ENCODE data around the gene TNFAIP8.
A peak's percentile ranks its signal among the peaks of the same experiment; 100 is the strongest.

Gene TNFAIP8

GRCh38 chr5:119355685-119356611, at the start of gene TNFAIP8:
Gene TNFAIP8, plus strand, starts transcription at chr5:119356019. Its CDS starts 72 bp downstream, at chr5:119356091.
- peak; percentile 63 for DNase-seq (ENCODE audit: low spot score)

DNA sequence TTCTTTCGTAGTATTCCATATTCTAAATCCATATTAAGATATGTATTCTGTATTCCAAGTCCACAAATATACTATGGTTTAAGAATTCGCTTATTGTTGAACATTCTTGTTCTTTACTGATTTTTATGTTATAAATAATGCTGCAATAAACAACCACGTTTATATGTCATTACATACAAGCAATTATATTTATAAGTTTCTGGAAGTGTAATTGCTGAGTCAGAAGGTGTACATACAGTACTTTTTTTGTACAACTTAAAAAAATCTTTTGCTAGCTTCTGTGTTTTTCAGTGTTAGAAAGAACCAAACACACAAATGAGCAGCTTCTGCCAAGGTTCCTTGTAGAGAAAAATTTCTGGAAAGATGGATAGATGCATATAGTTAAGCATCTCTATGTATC, 48.6 kb upstream of the TNFAIP8 start:
- DNase-seq (ENCODE audit: low spot score): no peak

- no peak for DNase-seq (ENCODE audit: low spot score)
These were observed 46.5 kb upstream of the TNFAIP8 start for GRCh38 chr5:119309326-119309725.

DNA sequence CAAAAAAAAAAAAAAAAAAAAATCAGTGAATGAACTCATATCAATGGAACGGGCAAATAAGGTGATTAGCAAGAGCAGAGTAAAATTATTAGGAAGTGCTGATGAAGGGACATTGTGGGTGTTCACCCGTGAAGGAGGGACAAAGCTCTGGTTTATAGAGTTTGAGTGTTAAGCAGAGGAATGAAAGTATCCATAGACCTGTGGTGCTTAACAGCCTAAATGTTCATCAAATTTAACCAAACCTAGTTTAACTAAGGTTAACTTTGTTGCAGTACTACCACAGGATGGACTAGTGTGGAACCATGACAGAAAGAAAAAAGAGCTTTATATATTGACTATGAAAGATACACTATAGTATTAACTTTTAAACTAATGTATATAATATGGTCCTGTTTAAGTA, 44.1 kb upstream of the TNFAIP8 start:
- no peak for DNase-seq (ENCODE audit: low spot score)

DNA sequence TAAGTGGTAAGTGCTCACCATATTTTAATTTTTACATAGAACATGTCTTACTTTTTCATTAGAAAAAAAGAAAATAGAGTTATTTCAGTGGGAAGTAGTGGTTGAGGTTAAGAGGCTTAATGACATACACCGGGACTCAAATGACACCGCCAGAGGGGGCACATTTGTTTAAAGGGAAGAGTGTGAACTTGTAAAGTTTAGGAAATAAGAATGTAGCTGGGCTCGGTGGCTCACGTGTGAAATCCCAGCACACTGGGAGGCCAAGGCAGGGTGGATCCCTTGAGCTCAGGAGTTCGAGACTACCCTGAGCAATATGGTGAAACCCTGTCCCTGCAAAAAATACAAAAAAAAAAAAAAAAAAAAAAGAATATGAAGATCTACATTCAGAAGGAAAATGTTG, 43.4 kb upstream of the TNFAIP8 start:
- DNase-seq (ENCODE audit: low spot score): no peak

GRCh38 chr5:119313197-119313596, 42.6 kb upstream of the TNFAIP8 start:
- DNase-seq (ENCODE audit: low spot score): no peak

GRCh38 chr5:119313658-119314605, 41.9 kb upstream of the TNFAIP8 start:
- DNase-seq (ENCODE audit: low spot score): no peak

DNA sequence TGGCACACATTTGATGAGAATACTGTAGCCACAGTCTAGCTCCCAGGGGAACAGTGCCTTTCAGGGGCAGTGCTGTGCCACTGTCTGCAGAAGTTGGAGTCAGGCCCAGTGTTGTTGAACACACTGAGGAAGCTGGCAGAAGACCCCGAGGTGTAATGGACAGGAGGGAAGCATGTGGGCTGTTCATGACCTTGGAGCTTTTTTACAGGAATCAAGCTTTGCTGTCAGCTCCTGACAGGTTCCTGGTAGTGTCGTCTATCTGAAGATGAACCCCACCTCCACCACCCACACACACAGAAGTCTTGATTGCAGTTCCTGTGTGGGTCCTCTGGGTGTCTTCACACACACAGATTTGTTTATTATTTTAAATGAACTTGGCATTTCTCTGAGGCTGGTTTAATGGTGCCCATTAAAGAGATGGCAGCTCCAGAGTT, 40.3 kb upstream of the TNFAIP8 start:
- peak; percentile 42 for DNase-seq (ENCODE audit: low spot score)

DNA sequence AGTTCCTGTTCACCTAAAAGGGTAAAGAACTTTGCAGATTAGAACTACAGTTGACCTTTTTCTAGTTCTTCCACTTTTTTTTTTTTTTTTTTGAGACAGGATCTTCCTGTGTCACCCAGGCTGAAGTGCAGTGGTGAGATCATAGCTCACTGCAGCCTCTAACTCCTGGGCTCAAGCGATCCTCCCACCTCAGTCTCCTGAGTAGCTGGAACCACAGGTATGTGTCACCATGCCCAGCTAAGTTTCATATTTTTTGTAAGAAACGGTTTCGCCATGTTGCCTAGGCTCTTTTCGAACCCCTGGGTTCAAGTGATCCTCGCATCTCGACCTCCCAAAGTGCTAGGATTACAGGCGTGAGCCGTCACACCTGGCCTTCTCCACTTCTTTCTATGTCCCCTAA, 39.7 kb upstream of the TNFAIP8 start:
- no peak for DNase-seq (ENCODE audit: low spot score)

GRCh38 chr5:119316906-119317305, 38.9 kb upstream of the TNFAIP8 start:
- no peak for DNase-seq (ENCODE audit: low spot score)

GRCh38 chr5:119318256-119318894, 37.4 kb upstream of the TNFAIP8 start:
- no peak for DNase-seq (ENCODE audit: low spot score)

DNA sequence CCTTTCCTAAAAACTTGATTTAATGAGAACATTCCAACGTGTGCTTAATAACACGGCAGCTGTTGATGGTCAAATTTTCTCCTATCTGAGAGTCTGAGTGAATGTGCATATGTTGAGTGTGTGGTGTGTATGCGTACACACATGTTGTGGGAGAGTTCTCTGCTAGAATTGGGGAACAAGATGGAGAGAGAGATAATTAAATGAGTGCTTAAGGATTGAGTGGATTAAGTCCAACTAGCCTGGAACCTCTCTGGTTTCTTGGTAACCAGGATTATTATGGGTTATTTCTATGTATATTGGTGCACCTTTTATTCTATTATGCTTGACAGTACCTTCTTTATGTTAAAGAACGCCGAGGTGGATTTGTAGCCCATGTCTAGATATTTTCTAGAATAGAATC, 36.4 kb upstream of the TNFAIP8 start:
- DNase-seq (ENCODE audit: low spot score): no peak

DNA sequence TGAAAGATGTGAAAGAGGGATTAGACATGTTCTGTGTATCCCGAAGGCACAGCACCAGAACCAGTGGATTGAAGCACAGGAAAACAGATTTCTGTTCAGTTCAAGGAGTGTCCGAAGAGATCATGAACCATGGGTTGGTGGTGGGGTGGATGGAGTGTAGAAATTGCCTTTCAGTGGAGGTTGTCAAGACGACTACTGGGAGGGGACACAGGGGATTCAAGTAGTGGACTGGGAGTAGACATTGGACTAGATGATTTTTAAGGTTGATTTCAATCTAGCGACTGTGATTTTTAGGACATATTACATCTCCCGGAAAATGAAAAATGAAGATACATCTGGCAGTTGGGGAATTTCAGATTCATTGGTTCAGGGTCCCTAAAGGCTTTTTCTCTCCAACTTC, 35.9 kb upstream of the TNFAIP8 start:
- DNase-seq (ENCODE audit: low spot score): no peak

DNA sequence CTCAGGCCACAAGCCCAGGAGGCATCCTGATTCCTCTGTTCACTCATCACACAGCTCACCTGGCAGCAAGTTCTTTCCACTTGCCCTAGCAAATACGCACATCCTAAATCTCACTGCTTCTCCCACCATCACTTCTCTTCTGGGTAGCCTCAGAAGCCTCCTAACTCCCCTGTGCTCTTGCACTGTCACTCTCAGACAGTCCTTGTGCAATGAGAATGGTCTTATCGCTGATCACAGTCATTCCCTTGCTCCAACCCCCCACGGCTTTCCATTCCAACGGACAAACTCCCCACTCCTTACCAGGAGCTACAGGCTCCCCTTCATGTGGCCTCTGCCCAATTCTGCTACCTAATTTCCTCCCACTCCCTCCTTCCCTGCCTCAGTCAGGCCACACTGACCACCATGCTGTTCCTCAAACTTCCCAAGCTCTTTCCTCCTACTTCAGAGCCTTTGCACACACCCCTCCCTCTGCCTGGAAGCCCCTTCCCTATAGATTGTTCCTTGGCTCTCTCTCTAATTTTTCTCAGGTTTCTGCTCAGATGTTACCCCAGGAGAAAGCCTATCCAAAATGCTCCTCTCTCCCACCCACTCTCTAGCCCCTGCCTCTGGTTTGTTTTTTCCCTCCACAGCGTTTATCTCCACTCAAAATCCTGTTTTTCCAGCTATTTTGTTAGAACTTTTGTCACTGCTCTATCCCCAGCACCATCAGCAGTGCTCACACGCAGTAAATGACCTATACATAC, 34.1 kb upstream of the TNFAIP8 start:
- no peak for DNase-seq (ENCODE audit: low spot score)

DNA sequence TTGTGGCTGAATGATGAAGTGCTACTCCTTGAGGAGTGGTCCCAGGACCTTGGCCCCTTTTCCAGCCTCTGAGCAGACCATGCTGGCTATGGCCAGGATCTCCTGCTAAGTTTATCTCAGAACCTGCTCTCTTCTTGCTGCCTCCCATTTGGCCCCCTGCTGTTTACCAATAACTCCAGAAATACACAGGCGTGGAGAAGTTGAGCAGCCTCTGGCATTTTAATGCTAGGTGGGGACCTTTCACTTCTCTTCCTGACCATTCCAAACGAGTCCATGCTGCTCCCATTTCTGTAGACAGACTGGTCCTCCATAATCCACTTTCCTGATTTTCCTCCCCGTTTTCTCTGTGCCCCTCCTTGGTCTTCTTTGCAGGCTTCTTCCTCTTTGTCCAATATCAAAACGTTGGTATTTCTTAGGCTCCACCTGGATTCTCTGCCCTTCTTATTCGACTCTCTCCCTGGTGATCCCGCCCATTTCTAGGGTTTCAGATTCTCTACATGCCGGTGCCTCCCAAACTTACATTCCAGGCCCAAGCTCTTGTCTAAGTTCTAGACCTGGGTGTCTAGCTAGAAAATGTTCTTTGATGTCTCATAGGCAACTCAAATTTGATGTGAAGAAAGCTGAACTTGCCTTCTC, 33.4 kb upstream of the TNFAIP8 start:
- no peak for DNase-seq (ENCODE audit: low spot score)

DNA sequence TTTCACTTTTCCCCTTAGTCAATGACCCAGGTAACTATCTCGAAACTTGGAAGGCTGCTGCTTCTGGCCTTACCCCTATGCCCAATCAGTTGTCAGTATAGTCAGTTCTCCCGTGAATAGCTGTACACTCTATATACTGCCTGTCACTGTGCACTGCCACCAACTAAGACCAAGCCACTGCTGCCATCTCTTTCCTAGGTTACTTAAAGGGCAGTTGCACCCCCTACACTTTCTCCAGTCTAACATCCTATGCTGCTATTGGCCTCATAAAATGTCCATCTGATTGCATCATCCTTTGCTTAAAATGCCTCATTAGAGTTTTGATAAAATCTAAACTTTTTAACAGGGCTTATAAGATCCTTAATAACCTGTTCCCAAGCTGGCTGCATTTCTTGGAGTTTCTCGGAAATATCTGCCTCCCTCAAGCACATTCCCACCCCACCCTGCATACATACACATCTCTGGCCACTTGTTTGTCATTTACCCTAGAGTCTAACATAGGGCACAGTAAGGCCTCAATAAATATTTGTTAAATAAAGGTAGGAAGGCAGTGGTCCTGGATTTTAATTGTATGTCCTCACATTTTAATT, 32.8 kb upstream of the TNFAIP8 start:
- no peak for DNase-seq (ENCODE audit: low spot score)

DNA sequence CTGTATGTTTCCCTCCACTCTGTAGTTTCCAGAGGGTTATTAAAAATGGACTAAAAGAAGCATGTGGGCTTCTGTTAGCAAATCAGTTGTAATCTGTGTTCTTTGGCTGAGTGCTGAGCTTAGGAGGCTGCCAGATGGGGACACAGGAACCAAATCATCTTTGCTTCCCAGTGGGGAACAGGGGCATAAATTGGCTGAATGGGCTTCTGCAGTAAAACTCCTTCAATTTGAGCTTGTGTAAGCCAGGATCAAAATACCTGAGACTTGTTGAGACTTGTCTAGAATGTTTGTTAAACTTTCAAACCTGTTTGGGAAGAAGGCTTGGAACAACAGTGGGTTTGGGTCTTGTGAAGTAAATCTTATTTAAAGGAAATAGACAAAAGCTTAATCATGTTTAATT, 32.2 kb upstream of the TNFAIP8 start:
- peak; percentile 61 for DNase-seq (ENCODE audit: low spot score)

GRCh38 chr5:119324842-119325241, 31.0 kb upstream of the TNFAIP8 start:
- DNase-seq (ENCODE audit: low spot score): no peak

GRCh38 chr5:119327018-119327417, 28.8 kb upstream of the TNFAIP8 start:
- DNase-seq (ENCODE audit: low spot score): no peak

GRCh38 chr5:119328753-119329602, 26.8 kb upstream of the TNFAIP8 start:
- no peak for DNase-seq (ENCODE audit: low spot score)

Data from D341Med (cell line).